ENCODE results near the gene DQX1. TPM values are rescaled to one million over a fixed set of nuclear protein-coding genes. Genes with fewer than 3 reads are reported as not detected.

Gene DQX1
- total and polyA plus RNA-seq, 2 of the 8 experiments (the other 6 are each of a cell fraction or from before 2014, with no cell fraction given) = 0.76 to 1.1 TPM

- H2BK12ac ChIP-seq (ENCODE audit: low read depth, low read length) = no peak within 1 kb of the TSS; the same call in 1 of the 2 replicates
- H3K18ac ChIP-seq (ENCODE audit: extremely low read depth, low read length) = peak within 1 kb of the TSS; percentile 100
- 0 out of 2 replicates have a peak within 1 kb of the TSS, but pooled peaks have one; percentile 92 for H2BK15ac ChIP-seq (ENCODE audit: low read length)
- peak within 1 kb of the TSS; percentile 97; the same call in 1 of the 2 replicates for H2AFZ ChIP-seq (ENCODE audit: low read length)
- peak within 1 kb of the TSS; percentile 98 to 100 for H3K4me2 ChIP-seq (ENCODE audit: insufficient read depth in 1 of 2, low read depth in 2 of 2, low read length in 2 of 2)
- peak within 1 kb of the TSS; percentile 85 for H3K4ac ChIP-seq (replicated peaks; ENCODE audit: insufficient read length, low read depth, low read length)
- DNase-seq (ENCODE audit: low read depth in 1 of 2, low spot score in 2 of 2) (peak; percentile 83 to 96), FAIRE-seq (peak; percentile 66)
- no peak within 1 kb of the TSS for H3K23ac ChIP-seq (ENCODE audit: insufficient read length)
- peaks cover 4 to 8% of the 10 kb centered on the region in 2 experiments for H4K20me1 ChIP-seq (replicated peaks in 1 of 2; ENCODE audit: control insufficient read depth in 1 of 2, insufficient read depth in 2 of 2, low read length in 2 of 2)
- WGBS, 2 experiments (ENCODE audit: extremely low coverage in 1 of 2, insufficient coverage in 1 of 2, insufficient read length in 1 of 2, insufficient replicate concordance in 2 of 2, low coverage in 1 of 2, low lambda C conversion rate in 2 of 2, missing lambda C conversion rate in 1 of 2) = 4% methylated on average over 50 of the region's 50 CpGs; no CpG with 5 or more reads in 1 of the 2 experiments
- peaks cover 9% of the 10 kb centered on the region; the same call in 1 of the 2 replicates for H3K23me2 ChIP-seq (ENCODE audit: low read depth, low read length)
- peak within 1 kb of the TSS; percentile 92 for H3K27ac ChIP-seq (ENCODE audit: low read depth, low read length)
- peaks cover 0 to 9% of the 10 kb centered on the region in 2 experiments; a peak in 1 of 4 replicates for H3K79me2 ChIP-seq (ENCODE audit: control insufficient read depth in 1 of 2, insufficient read depth in 2 of 2, low read length in 2 of 2)
- H4K91ac ChIP-seq (replicated peaks; ENCODE audit: insufficient read length, low read length) = peak within 1 kb of the TSS; percentile 98
- ChIA-PET CTCF (ENCODE audit: partially characterized antibody) (interaction anchor here (1.0 to 8.0 kb wide), 26 partner anchors 10 to 108 kb away, joined by 3 to 73 read pairs (median 6); partner anchors contain the start of genes AUP1, HTRA2, INO80B and LBX2), POLR2A (ENCODE audit: partially characterized antibody) (interaction anchor here (0.9 to 7.3 kb wide), 21 partner anchors 9 to 105 kb away, joined by 3 to 85 read pairs (median 6); partner anchors contain the start of genes AUP1, C2orf81, DQX1 and HTRA2)
- H3K27me3 ChIP-seq (replicated peaks in 1 of 4; ENCODE audit: control insufficient read depth in 3 of 4, extremely low read depth in 1 of 4, insufficient read depth in 3 of 4, low read length in 3 of 4) = no peaks in the 10 kb centered on the region; a peak in 1 of 7 replicates
- H3K4me1 ChIP-seq (replicated peaks in 1 of 4; ENCODE audit: control insufficient read depth in 3 of 4, insufficient read depth in 4 of 4, low read length in 3 of 4) = peaks cover 0 to 10% (median 4%) of the 10 kb centered on the region in 4 experiments; a peak in 4 of 7 replicates
- H4K5ac ChIP-seq (ENCODE audit: insufficient read length, low read depth, low read length) = peak within 1 kb of the TSS; percentile 95
- H2AK5ac ChIP-seq (ENCODE audit: low read depth, low read length) = no peak within 1 kb of the TSS
- H3K79me1 ChIP-seq (ENCODE audit: low read depth, low read length) = no peaks in the 10 kb centered on the region; the same call in 1 of the 2 replicates
- peaks cover 0 to 6% (median 2%) of the 10 kb centered on the region in 4 experiments; a peak in 5 of 8 replicates for H3K36me3 ChIP-seq (ENCODE audit: control insufficient read depth in 2 of 4, insufficient read depth in 4 of 4, low read length in 3 of 4)
- H2BK120ac ChIP-seq (replicated peaks; ENCODE audit: low read depth, low read length) = peak within 1 kb of the TSS; percentile 99
- no peak within 1 kb of the TSS for H2BK20ac ChIP-seq (ENCODE audit: low read length)
- H3K9ac ChIP-seq (replicated peaks in 1 of 4; ENCODE audit: extremely low read depth in 1 of 4, low read depth in 3 of 4, low read length in 3 of 4) = peak within 1 kb of the TSS; percentile 68 to 87 (median 82)
- H2BK5ac ChIP-seq (ENCODE audit: low read depth, low read length) = peak within 1 kb of the TSS; percentile 97
- H3K4me3 ChIP-seq (ENCODE audit: extremely low read depth in 1 of 4, insufficient read depth in 2 of 4, low read depth in 3 of 4, low read length in 4 of 4) = peak within 1 kb of the TSS; percentile 69 to 99 (median 93)
- peak within 1 kb of the TSS; percentile 95 for H3K56ac ChIP-seq (replicated peaks; ENCODE audit: insufficient read length, low read depth, low read length)
- no peak within 1 kb of the TSS for H3K14ac ChIP-seq (ENCODE audit: insufficient read length)
- H3K9me3 ChIP-seq (ENCODE audit: insufficient read depth in 2 of 2, low read depth in 1 of 2, low read length in 1 of 2) = no peaks in the 10 kb centered on the region
- peak within 1 kb of the TSS; percentile 99 for H4K8ac ChIP-seq (ENCODE audit: extremely low read depth, insufficient read depth, low read length)
- TF ChIP-seq BCL11A (IDR thresholded peaks at IDR 0.05; ENCODE audit: low read depth in 2 of 2, low read length in 2 of 2) = no peak
These were observed 43.0 kb downstream of the DQX1 start, which contains the start of the genes CCDC142 and TTC31 for GRCh38 chr2:74482801-74483674. TSS of gene CCDC142 (minus strand) at chr2:74482998. CDS start at chr2:74482837, 161 bp downstream. TSS of gene TTC31 (plus strand) at chr2:74483081. CDS start at chr2:74483096, 15 bp downstream.
